Measurements from ENCODE around the gene ISG15.
A peak's percentile ranks its signal among the peaks of the same experiment; 100 is the strongest.
"Not testable (repeated sequence)": the region's sequence is repeated elsewhere in the genome, so short reads cannot be mapped to it uniquely, and the experiment has no call there.

ISG15 gene

GRCh38 chr1:995665-996633 is 17.3 kb upstream of the ISG15 start:
- DNase-seq, result no peak

GRCh38 chr1:996851-997712 is 16.2 kb upstream of the ISG15 start:
- DNase-seq, result no peak

GRCh38 chr1:997713-997992 is 15.6 kb upstream of the ISG15 start:
- no peak for DNase-seq

- DNase-seq, result no peak
These were observed 15.1 kb upstream of the ISG15 start for GRCh38 chr1:997993-998744.

- DNase-seq, result no peak
These were observed 14.6 kb upstream of the ISG15 start for GRCh38 chr1:998745-998994.

- no peak for DNase-seq
These were observed 14.1 kb upstream of the ISG15 start for GRCh38 chr1:998995-999724.

GRCh38 chr1:999725-1000356 is 13.5 kb upstream of the ISG15 start, which contains the start of gene HES4:
Gene HES4, minus strand, starts transcription at chr1:1000097. Its CDS starts 124 bp downstream, at chr1:999973.
- DNase-seq, result peak; percentile 69

- DNase-seq, result peak; percentile 71
These were observed 12.8 kb upstream of the ISG15 start for GRCh38 chr1:1000357-1001056.

- DNase-seq, result peak; percentile 4
These were observed 12.1 kb upstream of the ISG15 start for GRCh38 chr1:1001057-1001783.

GRCh38 chr1:1003618-1004419 is 9.5 kb upstream of the ISG15 start:
- DNase-seq, result no peak

- DNase-seq, result no peak
These were observed 8.9 kb upstream of the ISG15 start for GRCh38 chr1:1004420-1004779.

GRCh38 chr1:1004780-1005697 is 8.3 kb upstream of the ISG15 start:
- DNase-seq, result no peak

- no peak for DNase-seq
These were observed 7.5 kb upstream of the ISG15 start for GRCh38 chr1:1005774-1006304.

GRCh38 chr1:1006305-1007159 is 6.8 kb upstream of the ISG15 start:
- no peak for DNase-seq

- not testable (repeated sequence) for DNase-seq
These were observed 3.2 kb upstream of the ISG15 start for GRCh38 chr1:1010131-1010530.

GRCh38 chr1:1011396-1011949 is 1.8 kb upstream of the ISG15 start:
- no peak for DNase-seq

- DNase-seq, result not testable (repeated sequence)
These were observed 577 bp upstream of the ISG15 start for GRCh38 chr1:1012736-1013104.
